ENCODE measurements around the gene CFAP74. TPM values are rescaled to one million over a fixed set of nuclear protein-coding genes. Genes with fewer than 3 reads are reported as not detected.
"Not testable (repeated sequence)": the region's sequence is repeated elsewhere in the genome, so short reads cannot be mapped to it uniquely, and the experiment has no call there.

The CFAP74 gene
- total RNA-seq, 3 donors from 2014 or later, result not detected

GRCh38 chr1:1891349-1892078 lies 112.1 kb downstream of the CFAP74 start:
- no peaks in the 10 kb centered on the region for H3K36me3 Mint-ChIP-seq (ENCODE audit: insufficient read depth)
- peaks cover 52% of the 10 kb centered on the region for H3K4me1 Mint-ChIP-seq (ENCODE audit: low read depth)
- ATAC-seq (peak; percentile 45 to 51), DNase-seq (peak; percentile 77)
- no peaks in the 10 kb centered on the region for H3K9me3 Mint-ChIP-seq
- H3K4me3 Mint-ChIP-seq, result peak overlapping the region; percentile 85
- H3K27me3 Mint-ChIP-seq (ENCODE audit: low read depth), result no peaks in the 10 kb centered on the region

- no peaks in the 10 kb centered on the region for H3K27me3 Mint-ChIP-seq (ENCODE audit: low read depth)
- peaks cover 57% of the 10 kb centered on the region for H3K4me1 Mint-ChIP-seq (ENCODE audit: low read depth)
- DNase-seq, result peak; percentile 85
These were observed 112.9 kb downstream of the CFAP74 start, which contains the start of gene GNB1 for GRCh38 chr1:1890506-1891348. Gene GNB1 (minus strand): TSS chr1:1891087. CDS start chr1:1825453, 65,634 bp downstream.

GRCh38 chr1:1889847-1890505 lies 113.6 kb downstream of the CFAP74 start:
- peaks cover 55% of the 10 kb centered on the region for H3K4me1 Mint-ChIP-seq (ENCODE audit: low read depth)
- peak overlapping the region; percentile 87 for H3K4me3 Mint-ChIP-seq
- DNase-seq (no peak), ATAC-seq (peak; percentile 41 to 44)
- H3K9me3 Mint-ChIP-seq, result no peaks in the 10 kb centered on the region
- no peaks in the 10 kb centered on the region for H3K36me3 Mint-ChIP-seq (ENCODE audit: insufficient read depth)
- no peaks in the 10 kb centered on the region for H3K27me3 Mint-ChIP-seq (ENCODE audit: low read depth)

More at GRCh38 chr1:1890506-1891348, 112.9 kb downstream of the CFAP74 start, which contains the start of gene GNB1:
- H3K4me3 Mint-ChIP-seq, result peak within 1 kb of the TSS; percentile 87
- H3K9me3 Mint-ChIP-seq, result no peaks in the 10 kb centered on the region
- ATAC-seq, result peak; percentile 69
- H3K36me3 Mint-ChIP-seq (ENCODE audit: insufficient read depth), result no peaks in the 10 kb centered on the region

GRCh38 chr1:1889090-1889750 lies 114.4 kb downstream of the CFAP74 start:
- H3K4me1 Mint-ChIP-seq (ENCODE audit: low read depth), result peaks cover 53% of the 10 kb centered on the region
- ATAC-seq (no peak), DNase-seq (no peak)
- no peaks in the 10 kb centered on the region for H3K9me3 Mint-ChIP-seq
- no peaks in the 10 kb centered on the region for H3K27me3 Mint-ChIP-seq (ENCODE audit: low read depth)
- H3K4me3 Mint-ChIP-seq, result peak overlapping the region; percentile 87
- no peaks in the 10 kb centered on the region for H3K36me3 Mint-ChIP-seq (ENCODE audit: insufficient read depth)

- H3K4me1 Mint-ChIP-seq (ENCODE audit: low read depth), result peaks cover 78% of the 10 kb centered on the region
- DNase-seq; H3K27me3 Mint-ChIP-seq (ENCODE audit: low read depth); H3K36me3 Mint-ChIP-seq (ENCODE audit: insufficient read depth); H3K9me3 Mint-ChIP-seq; ATAC-seq; H3K4me3 Mint-ChIP-seq: not testable (repeated sequence)
These were observed 119.7 kb downstream of the CFAP74 start for GRCh38 chr1:1883890-1884289.

- H3K36me3 Mint-ChIP-seq (ENCODE audit: insufficient read depth), result peaks cover 7% of the 10 kb centered on the region
- peak overlapping the region; percentile 37 for H3K4me3 Mint-ChIP-seq
- peaks cover 78% of the 10 kb centered on the region for H3K4me1 Mint-ChIP-seq (ENCODE audit: low read depth)
- H3K9me3 Mint-ChIP-seq, result no peaks in the 10 kb centered on the region
- DNase-seq, result no peak
- no peaks in the 10 kb centered on the region for H3K27me3 Mint-ChIP-seq (ENCODE audit: low read depth)
- peak in 1 of 2 donors; percentile 30 for ATAC-seq
These were observed 120.3 kb downstream of the CFAP74 start for GRCh38 chr1:1883092-1883873.

- no peaks in the 10 kb centered on the region for H3K9me3 Mint-ChIP-seq
- peak overlapping the region; percentile 35 for H3K4me3 Mint-ChIP-seq
- ATAC-seq (no peak), DNase-seq (no peak)
- peaks cover 74% of the 10 kb centered on the region for H3K4me1 Mint-ChIP-seq (ENCODE audit: low read depth)
- peaks cover 11% of the 10 kb centered on the region for H3K36me3 Mint-ChIP-seq (ENCODE audit: insufficient read depth)
- H3K27me3 Mint-ChIP-seq (ENCODE audit: low read depth), result no peaks in the 10 kb centered on the region
These were observed 121.9 kb downstream of the CFAP74 start for GRCh38 chr1:1881727-1882126.

- ATAC-seq, result no peak
- Mint-ChIP-seq H3K4me3 (no peak overlapping the region), H3K27me3 (ENCODE audit: low read depth) (no peaks in the 10 kb centered on the region), H3K36me3 (ENCODE audit: insufficient read depth) (peaks cover 20% of the 10 kb centered on the region), H3K4me1 (ENCODE audit: low read depth) (peaks cover 78% of the 10 kb centered on the region), H3K9me3 (no peaks in the 10 kb centered on the region)
- no peak for DNase-seq
These were observed 122.8 kb downstream of the CFAP74 start for GRCh38 chr1:1880617-1881312.

- peaks cover 84% of the 10 kb centered on the region for H3K4me1 Mint-ChIP-seq (ENCODE audit: low read depth)
- H3K4me3 Mint-ChIP-seq, result no peak overlapping the region
These were observed 123.6 kb downstream of the CFAP74 start for GRCh38 chr1:1879942-1880341.

GRCh38 chr1:1877865-1878436 lies 125.6 kb downstream of the CFAP74 start:
- Mint-ChIP-seq H3K36me3 (ENCODE audit: insufficient read depth) (peaks cover 25% of the 10 kb centered on the region), H3K27me3 (ENCODE audit: low read depth) (no peaks in the 10 kb centered on the region), H3K9me3 (no peaks in the 10 kb centered on the region), H3K4me1 (ENCODE audit: low read depth) (peaks cover 78% of the 10 kb centered on the region), H3K4me3 (no peak overlapping the region)
- ATAC-seq, result no peak
- DNase-seq, result no peak

More at GRCh38 chr1:1879942-1880341, 123.6 kb downstream of the CFAP74 start:
- DNase-seq, result no peak
- no peaks in the 10 kb centered on the region for H3K27me3 Mint-ChIP-seq (ENCODE audit: low read depth)
- ATAC-seq, result no peak
- peaks cover 25% of the 10 kb centered on the region for H3K36me3 Mint-ChIP-seq (ENCODE audit: insufficient read depth)
- H3K9me3 Mint-ChIP-seq, result no peaks in the 10 kb centered on the region

- Mint-ChIP-seq H3K4me1 (ENCODE audit: low read depth) (peaks cover 82% of the 10 kb centered on the region), H3K9me3 (no peaks in the 10 kb centered on the region), H3K4me3 (peak overlapping the region; percentile 58), H3K27me3 (ENCODE audit: low read depth) (no peaks in the 10 kb centered on the region), H3K36me3 (ENCODE audit: insufficient read depth) (peaks cover 30% of the 10 kb centered on the region)
- ATAC-seq (no peak), DNase-seq (no peak)
These were observed 127.2 kb downstream of the CFAP74 start for GRCh38 chr1:1876335-1876930.

- ATAC-seq (peak; percentile 80 to 84), DNase-seq (no peak)
- peaks cover 32% of the 10 kb centered on the region for H3K36me3 Mint-ChIP-seq (ENCODE audit: insufficient read depth)
- peak overlapping the region; percentile 58 for H3K4me3 Mint-ChIP-seq
- H3K9me3 Mint-ChIP-seq, result no peaks in the 10 kb centered on the region
- H3K27me3 Mint-ChIP-seq (ENCODE audit: low read depth), result no peaks in the 10 kb centered on the region
- H3K4me1 Mint-ChIP-seq (ENCODE audit: low read depth), result peaks cover 82% of the 10 kb centered on the region
These were observed 127.7 kb downstream of the CFAP74 start for GRCh38 chr1:1875932-1876331.
